BLaER1 treated with 17β-estradiol and CSF1 and Interleukin-3, amounts not matched to agents 10 nM and 100 nM (cell line): Measurements from ENCODE around the gene ITSN1.
"Not testable (repeated sequence)": the region's sequence is repeated elsewhere in the genome, so short reads cannot be mapped to it uniquely, and the experiment has no call there.

Experiments used
- H3K27ac ChIP-seq, 11 experiments: shearing (Covaris generic); formaldehyde crosslinking; 2 replicates each; pipeline ENCODE4 v1.8.1; 2022
- H3K27me3 ChIP-seq, 11 experiments: shearing (Covaris generic); formaldehyde crosslinking; 2 replicates each; pipeline ENCODE4 v1.8.1; 2022
- H3K36me3 ChIP-seq, 11 experiments: shearing (Covaris generic); formaldehyde crosslinking; 2 replicates each; pipeline ENCODE4 v1.8.1; 2022
- H3K4me1 ChIP-seq, 10 experiments: shearing (Covaris generic); formaldehyde crosslinking; 2 replicates each; pipeline ENCODE4 v1.8.1; 2022
- H3K4me2 ChIP-seq, 11 experiments: shearing (Covaris generic); formaldehyde crosslinking; 2 replicates each; pipeline ENCODE4 v1.8.1; 2022
- H3K4me3 ChIP-seq, 10 experiments: shearing (Covaris generic); formaldehyde crosslinking; 2 replicates each; pipeline ENCODE4 v1.8.1; 2022
- H3K9ac ChIP-seq, 11 experiments: shearing (Covaris generic); formaldehyde crosslinking; 2 replicates each; pipeline ENCODE4 v1.8.1; 2022
- H3K9me3 ChIP-seq, 11 experiments: shearing (Covaris generic); formaldehyde crosslinking; replicated peaks in 1 of 11; 2 replicates each; pipeline ENCODE4 v1.8.1; 2022
- H4K20me1 ChIP-seq, 11 experiments: shearing (Covaris generic); formaldehyde crosslinking; 2 replicates each; pipeline ENCODE4 v1.8.1; 2022
- Cebpa-rat ChIP-seq, 11 experiments: shearing (Covaris generic); IDR thresholded peaks; 2 replicates each; pipeline ENCODE4 v1.8.1; 2022

The ITSN1 gene

GRCh38 chr21:33861125-33861524 is 218.8 kb downstream of the ITSN1 start:
- H3K9ac ChIP-seq, result no peak overlapping the region
- H3K4me2 ChIP-seq, result no peak overlapping the region
- no peak overlapping the region for H3K27ac ChIP-seq
- no peaks in the 10 kb centered on the region for H3K27me3 ChIP-seq
- no peaks in the 10 kb centered on the region for H4K20me1 ChIP-seq
- TF ChIP-seq Cebpa-rat (IDR thresholded peaks at IDR 0.05), result no peak
- no peak overlapping the region for H3K4me3 ChIP-seq
- H3K9me3 ChIP-seq, result no peaks in the 10 kb centered on the region
- H3K4me1 ChIP-seq, result peaks cover 0 to 17% (median 0%) of the 10 kb centered on the region in 10 experiments; a peak in 4 of 20 replicates
- no peaks in the 10 kb centered on the region; a peak in 1 of 22 replicates for H3K36me3 ChIP-seq

DNA sequence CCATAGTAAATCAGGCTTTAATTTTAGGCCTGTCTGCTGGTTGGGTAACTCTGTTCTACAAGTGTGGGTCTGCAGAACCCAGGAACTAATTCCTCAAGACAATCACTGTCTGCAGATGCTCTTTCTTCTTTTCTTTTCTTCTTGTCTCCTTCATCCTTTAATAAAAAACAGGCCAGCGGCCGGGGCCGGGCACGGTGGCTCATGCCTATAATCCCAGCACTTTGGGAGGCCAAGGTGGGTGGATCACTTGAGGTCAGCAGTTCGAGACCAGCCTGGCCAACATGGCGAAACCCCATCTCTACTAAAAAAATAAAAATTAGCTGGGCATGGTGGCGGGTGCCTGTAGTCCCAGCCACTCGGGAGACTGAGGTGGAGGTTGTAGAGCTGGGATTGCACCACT is 220.9 kb downstream of the ITSN1 start:
- not testable (repeated sequence) for H3K4me3 ChIP-seq, H3K27ac ChIP-seq, H3K9ac ChIP-seq, H3K36me3 ChIP-seq, H4K20me1 ChIP-seq, H3K27me3 ChIP-seq, H3K4me2 ChIP-seq, H3K9me3 ChIP-seq
- peaks cover 0 to 17% (median 0%) of the 10 kb centered on the region in 10 experiments; a peak in 4 of 20 replicates for H3K4me1 ChIP-seq

GRCh38 chr21:33864150-33864549 is 221.8 kb downstream of the ITSN1 start:
- no peak for TF ChIP-seq Cebpa-rat (IDR thresholded peaks at IDR 0.05)
- H3K4me3 ChIP-seq, result no peak overlapping the region
- no peak overlapping the region for H3K9ac ChIP-seq
- no peaks in the 10 kb centered on the region; a peak in 1 of 22 replicates for H3K36me3 ChIP-seq
- H4K20me1 ChIP-seq, result no peaks in the 10 kb centered on the region
- no peak overlapping the region for H3K27ac ChIP-seq
- H3K4me2 ChIP-seq, result no peak overlapping the region
- H3K4me1 ChIP-seq, result peaks cover 0 to 20% (median 0%) of the 10 kb centered on the region in 10 experiments; a peak in 4 of 20 replicates
- H3K9me3 ChIP-seq, result 0 out of 22 replicates have a peak, but pooled peaks cover 0 to 5% (median 0%) of the 10 kb centered on the region in 11 experiments
- no peaks in the 10 kb centered on the region for H3K27me3 ChIP-seq

GRCh38 chr21:33865176-33865575 is 222.9 kb downstream of the ITSN1 start:
- Histone ChIP-seq H3K4me3 (no peak overlapping the region), H3K4me2 (no peak overlapping the region), H3K9me3 (0 out of 22 replicates have a peak, but pooled peaks cover 0 to 5% (median 0%) of the 10 kb centered on the region in 11 experiments), H3K36me3 (no peaks in the 10 kb centered on the region; a peak in 1 of 22 replicates), H4K20me1 (no peaks in the 10 kb centered on the region), H3K27ac (no peak overlapping the region), H3K4me1 (peaks cover 0 to 30% (median 0%) of the 10 kb centered on the region in 10 experiments; a peak in 4 of 20 replicates), H3K9ac (no peak overlapping the region), H3K27me3 (no peaks in the 10 kb centered on the region)
- TF ChIP-seq Cebpa-rat (IDR thresholded peaks at IDR 0.05), result no peak

DNA sequence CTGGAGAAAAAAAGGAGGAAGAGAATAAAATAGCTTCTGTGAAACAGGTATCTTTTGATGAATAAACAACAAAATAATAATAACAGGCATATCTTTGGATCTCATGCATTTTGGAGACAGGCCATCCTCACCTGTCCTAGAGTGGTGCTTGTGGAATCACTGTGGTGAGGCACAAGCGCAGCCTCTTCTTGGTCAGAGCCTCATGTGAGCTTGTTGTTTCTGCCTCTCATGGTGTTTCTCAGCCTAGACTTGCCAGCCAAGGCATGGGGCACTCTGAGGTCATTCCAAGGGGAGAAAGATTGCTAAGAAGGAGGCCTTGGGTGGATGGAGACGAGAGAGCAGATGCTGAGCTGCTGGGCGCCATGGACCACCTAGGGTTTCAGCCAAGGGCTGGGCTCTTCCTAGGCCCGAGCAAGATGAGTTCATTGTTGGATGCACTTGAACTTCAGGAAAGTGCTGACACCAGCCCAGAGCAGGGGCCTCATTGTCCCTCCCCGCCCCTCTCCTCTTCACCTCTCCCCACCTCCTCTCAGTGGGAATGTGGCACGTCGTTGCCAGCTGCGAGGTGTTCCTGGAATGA is 223.8 kb downstream of the ITSN1 start:
- Histone ChIP-seq H3K27ac (no peak overlapping the region), H3K4me2 (no peak overlapping the region), H3K36me3 (no peaks in the 10 kb centered on the region; a peak in 1 of 22 replicates), H3K27me3 (no peaks in the 10 kb centered on the region), H3K9me3 (0 out of 22 replicates have a peak, but pooled peaks cover 0 to 5% (median 0%) of the 10 kb centered on the region in 11 experiments), H4K20me1 (no peaks in the 10 kb centered on the region), H3K9ac (no peak overlapping the region), H3K4me3 (no peak overlapping the region), H3K4me1 (peaks cover 0 to 31% (median 0%) of the 10 kb centered on the region in 10 experiments; a peak in 4 of 20 replicates)
- no peak for TF ChIP-seq Cebpa-rat (IDR thresholded peaks at IDR 0.05)

DNA sequence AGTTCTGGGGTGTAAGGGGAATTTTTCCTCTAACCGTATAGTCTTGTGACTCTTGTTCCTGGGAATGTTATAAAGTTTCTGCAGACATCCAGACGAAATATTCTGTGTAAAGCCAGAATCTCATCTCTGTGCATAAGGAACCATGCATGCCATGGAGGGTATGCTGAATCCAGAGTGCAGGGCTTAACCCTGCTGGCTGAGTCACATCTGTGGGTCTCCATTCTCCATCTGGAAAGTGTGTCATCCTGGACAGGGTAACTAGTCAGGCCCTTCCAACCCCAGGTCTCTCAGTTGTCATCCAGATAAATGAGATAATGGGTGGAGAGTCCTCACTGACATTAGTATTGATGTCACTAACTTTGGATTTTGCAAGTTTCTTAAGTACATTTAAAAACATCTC is 224.5 kb downstream of the ITSN1 start:
- Histone ChIP-seq H4K20me1 (no peaks in the 10 kb centered on the region), H3K4me1 (peaks cover 0 to 25% (median 0%) of the 10 kb centered on the region in 10 experiments; a peak in 4 of 20 replicates), H3K36me3 (no peaks in the 10 kb centered on the region; a peak in 1 of 22 replicates), H3K9me3 (0 out of 22 replicates have a peak, but pooled peaks cover 0 to 5% (median 0%) of the 10 kb centered on the region in 11 experiments), H3K4me2 (no peak overlapping the region), H3K27ac (no peak overlapping the region), H3K4me3 (no peak overlapping the region), H3K9ac (no peak overlapping the region), H3K27me3 (no peaks in the 10 kb centered on the region)
- TF ChIP-seq Cebpa-rat (IDR thresholded peaks at IDR 0.05), result no peak

GRCh38 chr21:33867868-33868267 is 225.6 kb downstream of the ITSN1 start:
- H3K4me2 ChIP-seq, H4K20me1 ChIP-seq, H3K27me3 ChIP-seq, H3K9me3 ChIP-seq, H3K4me3 ChIP-seq, H3K27ac ChIP-seq, H3K9ac ChIP-seq, H3K36me3 ChIP-seq: not testable (repeated sequence)
- H3K4me1 ChIP-seq, result peaks cover 0 to 18% (median 0%) of the 10 kb centered on the region in 10 experiments; a peak in 4 of 20 replicates

- no peak overlapping the region for H3K4me3 ChIP-seq
- H3K4me2 ChIP-seq, result peak overlapping the region in 2 of 11 experiments; percentile 27 to 55; a peak in 2 of 22 replicates
- no peaks in the 10 kb centered on the region for H4K20me1 ChIP-seq
- H3K36me3 ChIP-seq, result no peaks in the 10 kb centered on the region; a peak in 1 of 22 replicates
- 0 out of 22 replicates have a peak, but pooled peaks cover 0 to 5% (median 0%) of the 10 kb centered on the region in 11 experiments for H3K9me3 ChIP-seq
- no peaks in the 10 kb centered on the region for H3K27me3 ChIP-seq
- no peak for TF ChIP-seq Cebpa-rat (IDR thresholded peaks at IDR 0.05)
- no peak overlapping the region for H3K9ac ChIP-seq
- peaks cover 0 to 18% (median 0%) of the 10 kb centered on the region in 10 experiments; a peak in 4 of 20 replicates for H3K4me1 ChIP-seq
- no peak overlapping the region for H3K27ac ChIP-seq
Measured at GRCh38 chr21:33869873-33870272, 227.6 kb downstream of the ITSN1 start.

GRCh38 chr21:33870768-33871167 is 228.5 kb downstream of the ITSN1 start:
- no peak overlapping the region for H3K4me2 ChIP-seq
- H3K27me3 ChIP-seq, result no peaks in the 10 kb centered on the region
- no peaks in the 10 kb centered on the region for H3K36me3 ChIP-seq
- TF ChIP-seq Cebpa-rat (IDR thresholded peaks at IDR 0.05), result no peak
- 0 out of 22 replicates have a peak, but pooled peaks cover 0 to 5% (median 0%) of the 10 kb centered on the region in 11 experiments for H3K9me3 ChIP-seq
- no peak overlapping the region for H3K4me3 ChIP-seq
- H3K9ac ChIP-seq, result no peak overlapping the region
- no peaks in the 10 kb centered on the region for H4K20me1 ChIP-seq
- no peak overlapping the region for H3K27ac ChIP-seq
- peaks cover 0 to 18% (median 0%) of the 10 kb centered on the region in 10 experiments; a peak in 4 of 20 replicates for H3K4me1 ChIP-seq

- H3K9ac ChIP-seq, result no peak overlapping the region
- 0 out of 22 replicates have a peak, but pooled peaks cover 0 to 5% (median 0%) of the 10 kb centered on the region in 11 experiments for H3K9me3 ChIP-seq
- no peak overlapping the region for H3K4me2 ChIP-seq
- H3K4me3 ChIP-seq, result no peak overlapping the region
- H3K27ac ChIP-seq, result no peak overlapping the region
- peaks cover 0 to 18% (median 0%) of the 10 kb centered on the region in 10 experiments; a peak in 4 of 20 replicates for H3K4me1 ChIP-seq
- no peaks in the 10 kb centered on the region for H4K20me1 ChIP-seq
- no peaks in the 10 kb centered on the region for H3K36me3 ChIP-seq
- H3K27me3 ChIP-seq, result no peaks in the 10 kb centered on the region
- TF ChIP-seq Cebpa-rat (IDR thresholded peaks at IDR 0.05), result no peak
Measured at GRCh38 chr21:33871171-33871570, 228.9 kb downstream of the ITSN1 start.
